Pancreas (tissue), 10 donors: ENCODE results near the gene PON3. TPM values are rescaled to one million over a fixed set of nuclear protein-coding genes. Genes with fewer than 3 reads are reported as not detected.
A peak's percentile ranks its signal among the peaks of the same experiment; 100 is the strongest.

Source experiments
- ATAC-seq, 4 donors: fragments of 200-7000 bp; cut with Tn5 transposase; one replicate each; pipeline versions ENCODE4 v1.8.0 to v1.9.1; 2020; ENCODE audit warnings: mild to moderate bottlenecking in 4 of 4, moderate library complexity in 4 of 4
- DNase-seq, 6 donors: peaks; one replicate each; pipeline ENCODE4 v3.0.0-alpha.2; 2020
- FAIRE-seq: peaks from 2 replicates; lab custom pipeline; 2012; peaks lifted over from hg19 to GRCh38; lab: Jason Lieb, UNC
- H3K27ac ChIP-seq, 4 donors: fragments of 200-600 bp; sonication (generic); 1 replicate in 3 of 4; 2 replicates in 1 of 4; pipeline versions ENCODE4 v1.5.0 to v1.8.0; 2020
- H3K27me3 ChIP-seq, 4 donors: fragments of 200-600 bp; one replicate each; pipeline ENCODE4 v1.8.0; 2021
- H3K36me3 ChIP-seq, 3 donors: fragments of 200-600 bp; sonication (generic) in 1 of 3; one replicate each; pipeline versions ENCODE4 v1.5.0 to v1.8.0; 2020 to 2021
- H3K4me1 ChIP-seq, 3 donors: fragments of 200-600 bp; one replicate each; pipeline ENCODE4 v1.8.0; 2021
- H3K4me3 ChIP-seq, 4 donors: fragments of 200-600 bp; sonication (generic) in 2 of 4; one replicate each; pipeline versions ENCODE4 v1.5.0 to v1.8.0; 2020 to 2021
- H3K9me3 ChIP-seq, 4 donors: fragments of 200-600 bp; one replicate each; pipeline ENCODE4 v1.8.0; 2021
- CTCF ChIP-seq, 4 donors: fragments of 200-600 bp; sonication (generic) in 3 of 4; IDR thresholded peaks; one replicate each; pipeline versions ENCODE4 v1.5.0 to v1.8.0; 2021; ENCODE audit warnings: antibody characterized with exemption in 4 of 4
- WGBS, 2 donors: extraction: QIAGEN DNeasy Blood & Tissue Kit; methylation state at CpG; one replicate each; pipeline ENCODE4 v1.1.7; 2013; 5-methylcytosine and 5-hydroxymethylcytosine counted together
- intact Hi-C, 3 donors: fragments of 100-400 bp; cut with DNase I; formaldehyde crosslinking; loops; one replicate each; pipeline versions ENCODE4 v1.11.1 to v1.14.2; 2022
- polyA plus RNA-seq, 2 donors: library from polyadenylated mRNA; stranded (reverse); fragments of 200-250 nt; gene quantifications; one replicate each; pipeline ENCODE4 v1.2.3, GENCODE V29; 2013
- total RNA-seq, 6 donors: library from RNA; stranded (reverse); fragmentation: NEBNext Ultra II Directional in 4 of 6; extraction: Animal tissue kit (Norgen Biotek cat#: 25700) in 4 of 6; gene quantifications; one replicate each; pipeline versions ENCODE4 v1.2.1 to v1.2.4, GENCODE V29; 2021 to 2023
- donor health status: healthy with polysubstance abuse.
- donor health status: DM: no; HTN: no; CAD: no; lungs with moderate emphysema.
- donor health status: DM: no; HTN: no; CAD: no.
- donor health status: control.
- donor health status: control.
- donor health status: Bipolar disorder and iron deficiency.
- donor health status: DM: yes; HTN: yes; CAD: no.
- donor health status: DM: no; HTN: no; CAD: no.
- donor health status: DM: no; HTN: no; CAD: no.
- donor health status: DM: yes; HTN: yes; CAD: no.

Gene PON3
- total and polyA plus RNA-seq, 8 donors = 2.4 to 9.3 (median 4.0) TPM

DNA sequence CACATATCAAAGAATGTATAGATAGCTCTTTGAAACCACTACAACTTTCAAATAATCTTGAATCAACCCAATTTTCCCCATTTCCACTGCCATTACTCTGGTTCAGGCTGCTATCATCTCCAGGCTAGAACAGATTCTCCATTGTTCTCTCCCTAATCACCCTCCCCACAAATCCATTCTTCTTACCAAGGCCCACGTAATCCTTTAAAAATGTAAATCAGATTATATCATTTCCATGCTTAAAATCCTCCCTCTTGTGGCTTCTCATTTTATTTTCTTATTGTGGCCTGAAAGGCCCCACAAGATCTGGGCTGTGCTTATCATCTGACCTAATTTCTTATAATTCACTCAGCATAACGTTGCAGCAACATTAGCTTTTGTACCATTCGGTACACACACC lies 68.8 kb downstream of the PON3 start:
- TF ChIP-seq CTCF (IDR thresholded peaks at IDR 0.05) = no peak
- FAIRE-seq (no peak), ATAC-seq (no peak), DNase-seq (no peak)
- intact Hi-C loops = no loop called here
- H3K4me3 ChIP-seq = no peak overlapping the region
- H3K9me3 ChIP-seq = no peaks in the 10 kb centered on the region
- H3K27me3 ChIP-seq = no peaks in the 10 kb centered on the region
- 76 to 79% methylated on average over 3 of the region's 3 CpGs for WGBS, 2 donors
- no peak overlapping the region for H3K27ac ChIP-seq
- peaks cover 0 to 4% (median 0%) of the 10 kb centered on the region in 3 donors for H3K4me1 ChIP-seq
- H3K36me3 ChIP-seq = no peaks in the 10 kb centered on the region

DNA sequence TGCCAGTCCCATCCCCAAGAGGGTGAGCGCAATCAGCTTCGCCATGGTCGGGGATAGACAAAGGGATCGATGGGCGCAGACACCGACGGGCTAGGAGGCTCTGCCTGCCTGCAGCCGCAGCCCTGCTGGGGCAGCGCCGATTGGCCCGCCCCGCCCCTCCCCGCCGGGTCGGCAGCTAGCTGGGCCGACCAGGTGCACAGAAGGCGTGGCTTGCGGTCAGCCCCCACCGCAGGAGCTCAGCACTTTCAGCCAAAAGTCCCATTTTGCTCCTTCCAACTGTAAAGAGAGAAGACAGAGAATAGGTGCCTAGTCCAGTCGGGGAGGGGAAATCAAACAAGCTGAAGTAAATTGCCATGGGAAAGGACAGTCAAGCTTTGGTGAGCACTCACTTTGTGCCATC lies 71.7 kb downstream of the PON3 start, which contains the start of gene PON1:
TSS of gene PON1 (minus strand) at position 102 of the 400 bp plus-strand sequence. CDS start at position 45, 57 bp downstream.
- FAIRE-seq = no peak
- WGBS, 2 donors = 13 to 30% methylated on average over 19 to 20 of the region's 20 CpGs
- ATAC-seq = peak in 2 of 4 donors; percentile 75 to 81
- DNase-seq = peak in 3 of 6 donors; percentile 7 to 56 (median 55)
- intact Hi-C loops = no loop called here
- H3K36me3 ChIP-seq = no peaks in the 10 kb centered on the region
- no peak for TF ChIP-seq CTCF (IDR thresholded peaks at IDR 0.05)
- no peaks in the 10 kb centered on the region for H3K4me1 ChIP-seq
- H3K27me3 ChIP-seq = no peaks in the 10 kb centered on the region
- H3K9me3 ChIP-seq = no peaks in the 10 kb centered on the region
- no peak within 1 kb of the TSS for H3K4me3 ChIP-seq
- no peak within 1 kb of the TSS for H3K27ac ChIP-seq

GRCh38 chr7:95323410-95324129 lies 72.6 kb downstream of the PON3 start:
- intact Hi-C loops = no loop called here
- Histone ChIP-seq H3K4me1 (no peaks in the 10 kb centered on the region), H3K27me3 (no peaks in the 10 kb centered on the region), H3K9me3 (no peaks in the 10 kb centered on the region), H3K36me3 (no peaks in the 10 kb centered on the region), H3K27ac (no peak overlapping the region), H3K4me3 (no peak overlapping the region)
- ATAC-seq (no peak), FAIRE-seq (no peak), DNase-seq (no peak)
- TF ChIP-seq CTCF (IDR thresholded peaks at IDR 0.05) = no peak
- 84 to 87% methylated on average over 9 of the region's 9 CpGs for WGBS, 2 donors

DNA sequence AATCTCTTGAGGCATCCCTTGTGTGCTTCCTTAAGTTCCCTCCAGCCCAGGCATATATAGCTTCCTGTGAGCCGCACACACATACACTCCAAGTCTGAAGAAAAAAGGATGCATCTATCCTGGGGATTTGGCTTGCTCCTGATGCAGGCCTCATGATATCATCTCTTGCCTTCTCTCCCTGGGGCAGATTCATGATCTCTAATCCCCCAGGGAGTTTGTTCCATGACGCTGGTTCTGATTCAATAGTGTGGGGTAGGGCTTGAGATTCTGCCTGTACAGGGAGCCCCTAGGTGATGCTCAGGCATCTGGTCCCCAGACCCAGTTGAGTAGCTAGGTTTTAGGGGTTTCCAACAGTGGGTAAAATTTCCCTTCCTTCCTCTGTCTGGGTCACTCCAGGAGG lies 73.3 kb downstream of the PON3 start:
- no peaks in the 10 kb centered on the region for H3K36me3 ChIP-seq
- H3K4me1 ChIP-seq = no peaks in the 10 kb centered on the region
- H3K9me3 ChIP-seq = no peaks in the 10 kb centered on the region
- no peaks in the 10 kb centered on the region for H3K27me3 ChIP-seq
- H3K4me3 ChIP-seq = no peak overlapping the region
- intact Hi-C loops = no loop called here
- DNase-seq = no peak
- TF ChIP-seq CTCF (IDR thresholded peaks at IDR 0.05) = no peak
- no peak overlapping the region for H3K27ac ChIP-seq
- 69 to 80% methylated on average over 2 of the region's 2 CpGs for WGBS, 2 donors
- FAIRE-seq = no peak
- ATAC-seq = no peak

DNA sequence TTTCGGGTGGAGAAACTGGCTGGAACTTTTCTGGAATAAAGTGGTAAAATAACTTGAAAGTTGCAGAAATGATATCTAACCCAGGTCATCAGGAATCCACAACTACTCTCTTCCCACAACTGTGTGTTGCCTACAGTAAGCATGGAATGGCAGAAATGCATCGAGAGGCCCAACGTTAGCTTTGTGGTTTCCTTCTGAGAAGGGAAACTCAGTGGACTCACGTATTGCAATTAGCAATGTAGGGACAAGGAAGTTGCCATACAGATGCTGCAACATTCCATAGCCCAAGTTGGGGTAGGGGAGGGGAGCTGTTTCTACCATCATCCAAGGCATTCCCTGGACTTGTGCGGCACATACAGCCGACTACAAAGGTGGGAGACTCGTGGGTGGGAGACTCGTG lies 73.8 kb downstream of the PON3 start:
- no peak for TF ChIP-seq CTCF (IDR thresholded peaks at IDR 0.05)
- intact Hi-C loops = no loop called here
- no peak for DNase-seq
- H3K4me3 ChIP-seq = no peak overlapping the region
- no peaks in the 10 kb centered on the region for H3K9me3 ChIP-seq
- FAIRE-seq = no peak
- H3K4me1 ChIP-seq = no peaks in the 10 kb centered on the region
- H3K36me3 ChIP-seq = no peaks in the 10 kb centered on the region
- H3K27me3 ChIP-seq = no peaks in the 10 kb centered on the region
- H3K27ac ChIP-seq = no peak overlapping the region
- 79 to 83% methylated on average over 8 of the region's 8 CpGs for WGBS, 2 donors
- no peak for ATAC-seq
